Ovary (tissue), 9 donors: Measurements from ENCODE around the gene FILIP1L. TPM values are rescaled to one million over a fixed set of nuclear protein-coding genes. Genes with fewer than 3 reads are reported as not detected.

Source experiments
- DNase-seq, 5 donors: peaks; one replicate each; pipeline ENCODE4 v3.0.0-alpha.2; 2019 to 2020
- H3K27ac ChIP-seq, 2 donors: fragments of 200-600 bp; one replicate each; pipeline versions ENCODE4 v1.5.1 to v1.8.0; 2019 to 2022
- H3K27me3 ChIP-seq: fragments of 200-600 bp; one replicate; pipeline ENCODE4 v1.8.0; 2022
- H3K36me3 ChIP-seq: fragments of 200-600 bp; sonication (generic); one replicate; pipeline ENCODE4 v1.5.1; 2019
- H3K4me1 ChIP-seq: one replicate; pipeline ENCODE4 v1.8.1; 2013; ENCODE audit warnings: mild to moderate bottlenecking, moderate library complexity; ENCODE audit not compliant: insufficient read depth
- H3K4me3 ChIP-seq: fragments of 200-600 bp; sonication (generic); one replicate; pipeline ENCODE4 v1.5.1; 2017
- H3K9me3 ChIP-seq, 2 donors: fragments of 200-600 bp in 1 of 2; sonication (generic) in 1 of 2; one replicate each; pipeline versions ENCODE4 v1.5.1 to v1.8.1; 2013 to 2019; ENCODE audit warnings: mild to moderate bottlenecking in 1 of 2, moderate library complexity in 1 of 2
- EP300 ChIP-seq: sonication (generic); formaldehyde crosslinking; IDR thresholded peaks from one replicate; pipeline ENCODE4 v1.6.1; 2017; ENCODE audit warnings: antibody characterized with exemption
- POLR2A ChIP-seq: fragments of 450-650 bp; IDR thresholded peaks from one replicate; pipeline ENCODE4 v1.6.1; 2017; ENCODE audit warnings: antibody characterized with exemption, mild to moderate bottlenecking, moderate library complexity
- WGBS, 3 donors: extraction: QIAGEN DNeasy Blood & Tissue Kit in 1 of 3; methylation state at CpG; one replicate each; pipeline versions ENCODE4 v1.1.5 to v1.1.7; 2013 to 2017; 5-methylcytosine and 5-hydroxymethylcytosine counted together
- intact Hi-C, 4 donors: fragments of 100-400 bp; cut with DNase I; formaldehyde crosslinking; loops; one replicate each; pipeline versions ENCODE4 v1.11.0 to v1.15.1; 2022 to 2023
- polyA plus RNA-seq, 2 donors: library from polyadenylated mRNA; stranded (reverse); fragments of 200-250 nt in 1 of 2; fragments of 350-450 nt in 1 of 2; fragmentation: Illumina TruSeq in 1 of 2; extraction: RNeasy Lipid Tissue Mini Kit (QIAGEN cat#74804) in 1 of 2; gene quantifications; one replicate each; pipeline ENCODE4 v1.2.3, GENCODE V29; 2013 to 2014
- total RNA-seq, 7 donors: library from RNA; depleted of rRNA in 2 of 7; stranded (reverse); fragments of >200 nt in 2 of 7; fragmentation: NEBNext Ultra II Directional in 3 of 7; extraction: Animal tissue kit (Norgen Biotek cat#: 25700) in 3 of 7; gene quantifications; one replicate each; pipeline versions ENCODE4 v1.1.0 to v1.2.4, GENCODE V29; 2016 to 2023
- TF ChIP-seq, protein P1 (sequence below), 3 donors: fragments of 450-650 bp in 2 of 3; fragments of 200-600 bp in 1 of 3; IDR thresholded peaks; one replicate each; pipeline versions ENCODE4 v1.5.1 to v1.8.0; 2016 to 2022; ENCODE audit warnings: antibody characterized with exemption in 3 of 3, mild to moderate bottlenecking in 1 of 3
- donor health status: DM: no; HTN: no; CAD: no; lungs with moderate emphysema.
- donor health status: DM: no; HTN: no; CAD: no.
- donor health status: Bipolar disorder and iron deficiency.
- donor health status: DM: yes; HTN: yes; CAD: no.
- donor health status: DM: no; HTN: no; CAD: no.
- donor health status: DM: yes; HTN: yes; CAD: no.

FILIP1L gene
- total and polyA plus RNA-seq, 9 donors, result 23.7 to 174 (median 110) TPM

DNA sequence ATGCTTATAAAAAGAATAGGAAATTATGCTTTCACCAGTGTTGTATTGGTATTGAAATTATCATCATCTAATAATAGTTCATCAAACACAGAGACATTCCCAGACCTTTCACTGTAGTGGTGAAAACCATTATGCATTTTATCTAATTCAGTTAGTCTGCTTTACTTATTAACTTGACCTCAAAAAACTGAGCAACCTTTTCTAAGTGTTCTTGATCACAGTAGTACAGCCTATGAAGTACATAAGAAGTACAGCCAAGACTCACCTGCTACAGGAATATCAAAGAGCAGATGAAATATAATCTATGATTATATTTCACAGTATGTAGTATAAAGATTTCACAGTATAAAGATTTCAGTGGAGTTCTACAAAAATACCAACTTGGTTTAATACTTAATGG, 75.2 kb downstream of the FILIP1L start:
- TF ChIP-seq POLR2A, result no peak
- TF ChIP-seq, protein P1, sequence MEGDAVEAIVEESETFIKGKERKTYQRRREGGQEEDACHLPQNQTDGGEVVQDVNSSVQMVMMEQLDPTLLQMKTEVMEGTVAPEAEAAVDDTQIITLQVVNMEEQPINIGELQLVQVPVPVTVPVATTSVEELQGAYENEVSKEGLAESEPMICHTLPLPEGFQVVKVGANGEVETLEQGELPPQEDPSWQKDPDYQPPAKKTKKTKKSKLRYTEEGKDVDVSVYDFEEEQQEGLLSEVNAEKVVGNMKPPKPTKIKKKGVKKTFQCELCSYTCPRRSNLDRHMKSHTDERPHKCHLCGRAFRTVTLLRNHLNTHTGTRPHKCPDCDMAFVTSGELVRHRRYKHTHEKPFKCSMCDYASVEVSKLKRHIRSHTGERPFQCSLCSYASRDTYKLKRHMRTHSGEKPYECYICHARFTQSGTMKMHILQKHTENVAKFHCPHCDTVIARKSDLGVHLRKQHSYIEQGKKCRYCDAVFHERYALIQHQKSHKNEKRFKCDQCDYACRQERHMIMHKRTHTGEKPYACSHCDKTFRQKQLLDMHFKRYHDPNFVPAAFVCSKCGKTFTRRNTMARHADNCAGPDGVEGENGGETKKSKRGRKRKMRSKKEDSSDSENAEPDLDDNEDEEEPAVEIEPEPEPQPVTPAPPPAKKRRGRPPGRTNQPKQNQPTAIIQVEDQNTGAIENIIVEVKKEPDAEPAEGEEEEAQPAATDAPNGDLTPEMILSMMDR (IDR thresholded peaks at IDR 0.05), result no peak
- no peak for TF ChIP-seq EP300
- Histone ChIP-seq H3K27me3 (no peaks in the 10 kb centered on the region), H3K27ac (no peak overlapping the region), H3K9me3 (no peaks in the 10 kb centered on the region), H3K4me3 (no peak overlapping the region), H3K4me1 (peaks cover 11% of the 10 kb centered on the region), H3K36me3 (no peaks in the 10 kb centered on the region)
- no peak for DNase-seq
- intact Hi-C loops, result no loop called here

DNA sequence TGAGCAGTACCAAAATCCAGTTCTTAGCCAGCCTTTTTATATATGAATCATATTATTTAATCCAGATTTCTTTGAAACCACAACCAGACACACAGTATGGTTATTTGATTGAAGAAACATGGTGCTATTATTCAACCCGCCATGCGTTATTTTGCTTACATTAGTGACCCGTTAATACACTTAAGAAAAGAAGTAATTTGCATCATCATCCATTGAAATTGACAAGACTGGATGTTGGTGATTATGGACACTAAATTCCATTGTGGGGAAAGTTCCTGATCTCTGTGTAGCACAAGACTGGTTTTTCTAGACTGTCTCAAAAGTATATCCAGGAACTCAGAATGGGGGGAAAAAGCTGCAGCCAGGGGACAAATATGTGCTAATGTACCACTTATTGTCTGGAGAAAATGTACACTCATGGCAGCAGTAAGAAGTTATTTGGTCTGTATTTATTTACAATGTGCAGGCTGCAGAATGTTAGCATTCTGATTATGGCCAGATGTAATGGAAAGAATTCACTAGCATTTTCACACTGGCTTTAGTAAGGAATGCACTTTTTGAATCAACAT, 80.3 kb downstream of the FILIP1L start:
- H3K9me3 ChIP-seq, result no peaks in the 10 kb centered on the region
- no peak for DNase-seq
- WGBS, 3 donors, result 64 to 83% (median 79%) methylated on average over 3 of the region's 3 CpGs
- peak overlapping the region in 1 of 2 donors; percentile 16 for H3K27ac ChIP-seq
- intact Hi-C loops, result no loop called here
- no peak overlapping the region for H3K4me3 ChIP-seq
- peaks cover 8% of the 10 kb centered on the region for H3K4me1 ChIP-seq
- H3K27me3 ChIP-seq, result no peaks in the 10 kb centered on the region
- TF ChIP-seq, protein P1 (IDR thresholded peaks at IDR 0.05), result no peak
- TF ChIP-seq EP300 (no peak), POLR2A (no peak)
- no peaks in the 10 kb centered on the region for H3K36me3 ChIP-seq

DNA sequence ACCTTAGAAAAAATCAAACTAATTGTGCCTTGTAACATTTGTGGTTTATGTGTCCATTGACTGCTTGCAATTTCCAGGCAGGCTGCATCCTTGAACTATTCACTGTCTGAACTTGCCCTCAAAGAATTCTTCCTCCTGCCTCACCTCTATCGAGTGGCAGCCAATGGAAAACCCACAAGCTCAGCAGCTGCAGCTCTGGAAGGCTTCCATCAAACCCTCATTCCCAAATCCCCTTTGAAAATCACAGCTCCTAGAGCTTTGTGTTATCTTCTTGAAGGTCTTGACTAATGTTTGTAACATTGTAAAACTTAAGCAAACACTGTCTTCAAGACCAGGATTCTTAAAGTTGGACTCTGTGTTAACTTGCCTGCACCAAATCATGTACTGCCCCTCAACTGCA, 81.1 kb downstream of the FILIP1L start:
- H3K9me3 ChIP-seq, result no peaks in the 10 kb centered on the region
- TF ChIP-seq EP300 (no peak), POLR2A (no peak)
- TF ChIP-seq, protein P1 (IDR thresholded peaks at IDR 0.05), result no peak
- peaks cover 8% of the 10 kb centered on the region for H3K4me1 ChIP-seq
- H3K27ac ChIP-seq, result peak overlapping the region in 1 of 2 donors; percentile 16
- intact Hi-C loops, result no loop called here
- H3K4me3 ChIP-seq, result no peak overlapping the region
- WGBS, 3 donors, result 0 to 19% (median 9%) methylated on average over 1 of the region's 1 CpG
- peak; percentile 37 to 77 (median 76) for DNase-seq
- H3K36me3 ChIP-seq, result no peaks in the 10 kb centered on the region
- H3K27me3 ChIP-seq, result no peaks in the 10 kb centered on the region

DNA sequence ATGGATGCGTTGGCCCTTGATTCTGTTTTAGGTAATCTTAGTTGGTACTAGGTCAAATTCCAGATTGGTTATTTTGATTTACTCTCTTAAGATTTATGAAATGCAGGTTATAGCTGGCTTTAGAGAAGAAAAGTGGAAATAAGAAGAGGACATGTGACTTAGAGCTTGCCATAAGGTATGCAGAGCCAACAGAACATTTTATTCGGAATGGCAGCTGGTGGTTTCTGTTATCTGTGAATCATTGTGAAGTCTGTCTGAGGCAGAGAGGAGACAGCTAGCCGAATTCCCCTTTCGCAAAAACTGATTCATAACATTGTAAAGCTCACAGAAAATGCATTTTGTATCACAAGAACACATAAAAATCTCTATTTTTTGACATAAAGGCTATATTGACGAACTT, 82.1 kb downstream of the FILIP1L start:
- intact Hi-C loops, result no loop called here
- Histone ChIP-seq H3K4me3 (no peak overlapping the region), H3K27me3 (no peaks in the 10 kb centered on the region), H3K27ac (peak overlapping the region in 1 of 2 donors; percentile 16), H3K36me3 (no peaks in the 10 kb centered on the region), H3K9me3 (no peaks in the 10 kb centered on the region), H3K4me1 (peaks cover 8% of the 10 kb centered on the region)
- 45 to 61% (median 61%) methylated on average over 5 of the region's 5 CpGs for WGBS, 3 donors
- DNase-seq, result no peak
- TF ChIP-seq, protein P1 (IDR thresholded peaks at IDR 0.05), result no peak
- TF ChIP-seq POLR2A, result no peak
- no peak for TF ChIP-seq EP300
